SK-N-SH treated with all-trans-retinoic acid at 6 μM for 48 hours (cell line): ENCODE measurements around the gene RXYLT1.
"Not testable (repeated sequence)": the region's sequence is repeated elsewhere in the genome, so short reads cannot be mapped to it uniquely, and the experiment has no call there.

Experiments
- BACH2 ChIP-seq: fragments of 250-450 bp; sonication (Bioruptor Pico); IDR thresholded peaks from 2 replicates; pipeline ENCODE4 v1.9.0; 2021; ENCODE audit warnings: mild to moderate bottlenecking, borderline replicate concordance
- CSDC2 ChIP-seq: fragments of 250-450 bp; sonication (Bioruptor Pico); IDR thresholded peaks from 2 replicates; pipeline ENCODE4 v1.5.0; 2020; ENCODE audit warnings: mild to moderate bottlenecking, moderate library complexity

- TF ChIP-seq CSDC2; BACH2 (CRISPR knock-in tag): not testable (repeated sequence)
Observed at GRCh38 chr12:63733585-63733984, 46.1 kb upstream of the RXYLT1 start.
